ENCODE results near the gene DNAJC16. TPM values are rescaled to one million over a fixed set of nuclear protein-coding genes. Genes with fewer than 3 reads are reported as not detected.
A peak's percentile ranks its signal among the peaks of the same experiment; 100 is the strongest.

The DNAJC16 gene
- total RNA-seq, 4 donors from 2014 or later = 7.8 to 30.3 (median 19.7) TPM

GRCh38 chr1:15557594-15557993 is 30.9 kb downstream of the DNAJC16 start:
- Histone ChIP-seq H3K27ac (peak overlapping the region in 1 of 4 donors; percentile 77), H3K4me3 (no peak overlapping the region), H3K36me3 (peaks cover 0 to 16% (median 6%) of the 10 kb centered on the region in 4 donors), H3K4me1 (peaks cover 0 to 24% (median 12%) of the 10 kb centered on the region in 4 donors), H3K9me3 (no peaks in the 10 kb centered on the region), H3K27me3 (no peaks in the 10 kb centered on the region)
- no peak for DNase-seq
- in situ Hi-C loops (cut with MboI; ENCODE audit: low pct_ligation_motif_present in 1 of 4, low pct_unique_long_range_greater_than_20kb in 1 of 4, low sequenced_read_pairs in 3 of 4) = no loop called here
- WGBS, 2 donors (ENCODE audit: low coverage in 1 of 2) = 95 to 100% methylated on average over 2 of the region's 2 CpGs
- TF ChIP-seq POLR2A (IDR thresholded peaks at IDR 0.05) = no peak
- no peak for TF ChIP-seq CTCF (IDR thresholded peaks at IDR 0.05)
- no peak for TF ChIP-seq EP300 (IDR thresholded peaks at IDR 0.05; ENCODE audit: low read depth)
- TF ChIP-seq POLR2AphosphoS5 (IDR thresholded peaks at IDR 0.05) = no peak
- intact Hi-C loops (cut with DNase I; ENCODE audit: low total_unique reads) = no loop called here

GRCh38 chr1:15558516-15558915 is 31.9 kb downstream of the DNAJC16 start:
- peaks cover 0 to 24% (median 10%) of the 10 kb centered on the region in 4 donors for H3K36me3 ChIP-seq
- in situ Hi-C loops (cut with MboI; ENCODE audit: low pct_ligation_motif_present in 1 of 4, low pct_unique_long_range_greater_than_20kb in 1 of 4, low sequenced_read_pairs in 3 of 4) = no loop called here
- H3K4me3 ChIP-seq = no peak overlapping the region
- peak overlapping the region; percentile 73 to 77 (median 74) for H3K27ac ChIP-seq
- H3K9me3 ChIP-seq = no peaks in the 10 kb centered on the region
- intact Hi-C loops (cut with DNase I; ENCODE audit: low total_unique reads) = no loop called here
- H3K27me3 ChIP-seq = no peaks in the 10 kb centered on the region
- TF ChIP-seq POLR2A (IDR thresholded peaks at IDR 0.05) (no peak), CTCF (IDR thresholded peaks at IDR 0.05) (no peak), POLR2AphosphoS5 (IDR thresholded peaks at IDR 0.05) (no peak), EP300 (IDR thresholded peaks at IDR 0.05; ENCODE audit: low read depth) (no peak)
- H3K4me1 ChIP-seq = peaks cover 0 to 24% (median 12%) of the 10 kb centered on the region in 4 donors
- DNase-seq = no peak
- 81% methylated on average over 3 to 4 of the region's 4 CpGs for WGBS, 2 donors (ENCODE audit: low coverage in 1 of 2)

- WGBS, 2 donors (ENCODE audit: low coverage in 1 of 2) = 52 to 62% methylated on average over 11 to 12 of the region's 12 CpGs
- Histone ChIP-seq H3K27me3 (no peaks in the 10 kb centered on the region), H3K27ac (peak overlapping the region; percentile 73 to 77 (median 74)), H3K4me3 (no peak overlapping the region), H3K9me3 (no peaks in the 10 kb centered on the region), H3K36me3 (peaks cover 0 to 30% (median 12%) of the 10 kb centered on the region in 4 donors), H3K4me1 (peaks cover 0 to 24% (median 12%) of the 10 kb centered on the region in 4 donors)
- peak; percentile 62 for DNase-seq
- intact Hi-C loops (cut with DNase I; ENCODE audit: low total_unique reads) = no loop called here
- in situ Hi-C loops (cut with MboI; ENCODE audit: low pct_ligation_motif_present in 1 of 4, low pct_unique_long_range_greater_than_20kb in 1 of 4, low sequenced_read_pairs in 3 of 4) = no loop called here
- TF ChIP-seq CTCF (IDR thresholded peaks at IDR 0.05) (no peak), EP300 (IDR thresholded peaks at IDR 0.05; ENCODE audit: low read depth) (no peak), POLR2AphosphoS5 (IDR thresholded peaks at IDR 0.05) (peak in 2 of 3 donors; percentile 30 to 67)
Observed at GRCh38 chr1:15559189-15559810, 32.7 kb downstream of the DNAJC16 start.

GRCh38 chr1:15568387-15569073 is 41.9 kb downstream of the DNAJC16 start:
- 81 to 82% methylated on average over 10 to 18 of the region's 18 CpGs for WGBS, 2 donors (ENCODE audit: low coverage in 1 of 2)
- H3K36me3 ChIP-seq = peaks cover 0 to 46% (median 19%) of the 10 kb centered on the region in 4 donors
- DNase-seq = no peak

More at GRCh38 chr1:15568387-15569073, 41.9 kb downstream of the DNAJC16 start:
- no peaks in the 10 kb centered on the region for H3K4me1 ChIP-seq
- intact Hi-C loops (cut with DNase I; ENCODE audit: low total_unique reads) (no loop called here), in situ Hi-C loops (cut with MboI; ENCODE audit: low pct_ligation_motif_present in 1 of 4, low pct_unique_long_range_greater_than_20kb in 1 of 4, low sequenced_read_pairs in 3 of 4) (no loop called here)
- no peak overlapping the region for H3K4me3 ChIP-seq
- H3K9me3 ChIP-seq = no peaks in the 10 kb centered on the region
- no peak overlapping the region for H3K27ac ChIP-seq
- TF ChIP-seq POLR2AphosphoS5 (IDR thresholded peaks at IDR 0.05) = no peak
- TF ChIP-seq POLR2A (IDR thresholded peaks at IDR 0.05) = no peak
- TF ChIP-seq EP300 (IDR thresholded peaks at IDR 0.05; ENCODE audit: low read depth) = no peak
- no peak for TF ChIP-seq CTCF (IDR thresholded peaks at IDR 0.05)
- H3K27me3 ChIP-seq = no peaks in the 10 kb centered on the region
